A549 (cell line): ENCODE data around the gene GMCL1.

Experiments used
- CEBPB ChIP-seq, 2 experiments: fragments of >200 bp in 1 of 2; sonication (Bioruptor Twin) in 1 of 2; formaldehyde crosslinking in 1 of 2; IDR thresholded peaks; 2 replicates each; pipeline ENCODE4 v1.6.1; 2012 to 2016
- CHD2 ChIP-seq: fragments of 150-350 bp; IDR thresholded peaks from 2 replicates; pipeline ENCODE4 v1.6.1; 2014; ENCODE audit warnings: low read length; ENCODE audit not compliant: partially characterized antibody
- CHD4 ChIP-seq: fragments of 200-600 bp; sonication (generic); IDR thresholded peaks from 2 replicates; pipeline ENCODE4 v1.6.1; 2016; ENCODE audit warnings: antibody characterized with exemption, mild to moderate bottlenecking, borderline replicate concordance
- EHMT2 ChIP-seq: fragments of 200-600 bp; sonication (generic); IDR thresholded peaks from 2 replicates; pipeline ENCODE4 v1.6.1; 2016; ENCODE audit warnings: antibody characterized with exemption, low read depth, mild to moderate bottlenecking, moderate library complexity
- EP300 ChIP-seq, 2 experiments: fragments of >200 bp; sonication (Bioruptor Twin); formaldehyde crosslinking; IDR thresholded peaks; 2 replicates in 1 of 2; 3 replicates in 1 of 2; pipeline ENCODE4 v1.6.1; 2016 to 2017
- KDM1A ChIP-seq: fragments of 200-600 bp; sonication (generic); IDR thresholded peaks from 2 replicates; pipeline ENCODE4 v1.6.1; 2016; ENCODE audit warnings: low read depth, mild to moderate bottlenecking
- MYC ChIP-seq: IDR thresholded peaks from 2 replicates; pipeline ENCODE4 v1.6.1; 2012; ENCODE audit warnings: mild to moderate bottlenecking, inconsistent platforms, low read length, improper control_type of control experiment, borderline replicate concordance
- NFE2L2 ChIP-seq: fragments of 150-350 bp; conservative IDR thresholded peaks from 2 replicates; pipeline ENCODE4 v1.6.1; 2014; ENCODE audit warnings: low read length
- POLR2A ChIP-seq: IDR thresholded peaks from 2 replicates; pipeline ENCODE4 v1.6.1; 2012; ENCODE audit warnings: mild to moderate bottlenecking, low read length
- RFX5 ChIP-seq: fragments of 450-650 bp; IDR thresholded peaks from 2 replicates; pipeline ENCODE4 v1.7.1; 2014; ENCODE audit warnings: antibody characterized with exemption, mild to moderate bottlenecking, moderate library complexity
- TF ChIP-seq, protein P1 (sequence below): fragments of >200 bp; sonication (Bioruptor Twin); formaldehyde crosslinking; IDR thresholded peaks from 3 replicates; pipeline ENCODE4 v1.5.1; 2016
- TF ChIP-seq, protein P2 (sequence below): IDR thresholded peaks from 2 replicates; pipeline ENCODE4 v1.6.1; 2012

DNA sequence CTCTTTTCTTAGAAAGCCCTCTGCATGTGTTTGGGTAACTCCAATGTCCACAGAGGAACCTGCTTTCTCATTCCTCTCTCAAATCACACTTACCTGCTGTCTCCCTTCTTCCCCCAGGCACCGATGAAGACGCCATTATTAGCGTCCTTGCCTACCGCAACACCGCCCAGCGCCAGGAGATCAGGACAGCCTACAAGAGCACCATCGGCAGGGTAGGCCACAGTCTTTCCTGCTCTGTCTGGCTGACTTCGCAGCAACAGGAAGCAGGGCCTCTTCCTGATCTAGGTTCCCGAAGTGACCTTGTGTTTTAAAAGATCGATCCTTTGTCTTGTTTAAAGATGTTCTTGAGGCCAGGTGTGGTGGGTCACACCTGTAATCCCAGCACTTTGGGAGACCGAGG is 25.0 kb upstream of the GMCL1 start:
- no peak for TF ChIP-seq POLR2A
- TF ChIP-seq, protein P1, sequence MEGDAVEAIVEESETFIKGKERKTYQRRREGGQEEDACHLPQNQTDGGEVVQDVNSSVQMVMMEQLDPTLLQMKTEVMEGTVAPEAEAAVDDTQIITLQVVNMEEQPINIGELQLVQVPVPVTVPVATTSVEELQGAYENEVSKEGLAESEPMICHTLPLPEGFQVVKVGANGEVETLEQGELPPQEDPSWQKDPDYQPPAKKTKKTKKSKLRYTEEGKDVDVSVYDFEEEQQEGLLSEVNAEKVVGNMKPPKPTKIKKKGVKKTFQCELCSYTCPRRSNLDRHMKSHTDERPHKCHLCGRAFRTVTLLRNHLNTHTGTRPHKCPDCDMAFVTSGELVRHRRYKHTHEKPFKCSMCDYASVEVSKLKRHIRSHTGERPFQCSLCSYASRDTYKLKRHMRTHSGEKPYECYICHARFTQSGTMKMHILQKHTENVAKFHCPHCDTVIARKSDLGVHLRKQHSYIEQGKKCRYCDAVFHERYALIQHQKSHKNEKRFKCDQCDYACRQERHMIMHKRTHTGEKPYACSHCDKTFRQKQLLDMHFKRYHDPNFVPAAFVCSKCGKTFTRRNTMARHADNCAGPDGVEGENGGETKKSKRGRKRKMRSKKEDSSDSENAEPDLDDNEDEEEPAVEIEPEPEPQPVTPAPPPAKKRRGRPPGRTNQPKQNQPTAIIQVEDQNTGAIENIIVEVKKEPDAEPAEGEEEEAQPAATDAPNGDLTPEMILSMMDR = no peak
- no peak for TF ChIP-seq NFE2L2
- no peak for TF ChIP-seq EHMT2
- no peak for TF ChIP-seq MYC
- TF ChIP-seq CHD2 = no peak
- TF ChIP-seq CEBPB (IDR thresholded peaks at IDR 0.05) = no peak
- TF ChIP-seq EP300 (IDR thresholded peaks at IDR 0.05) = no peak
- no peak for TF ChIP-seq CHD4
- TF ChIP-seq RFX5 = no peak
- no peak for TF ChIP-seq KDM1A
- TF ChIP-seq, protein P2, sequence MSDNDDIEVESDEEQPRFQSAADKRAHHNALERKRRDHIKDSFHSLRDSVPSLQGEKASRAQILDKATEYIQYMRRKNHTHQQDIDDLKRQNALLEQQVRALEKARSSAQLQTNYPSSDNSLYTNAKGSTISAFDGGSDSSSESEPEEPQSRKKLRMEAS = no peak
